HepG2 (cell line): ENCODE data around the gene SRGAP3. TPM values are rescaled to one million over a fixed set of nuclear protein-coding genes. Genes with fewer than 3 reads are reported as not detected.

Experiments used
- ATAC-seq: fragments of 200-7000 bp; cut with Tn5 transposase; 3 replicates; pipeline ENCODE4 v1.9.1; 2020; ENCODE audit warnings: mild to moderate bottlenecking, moderate library complexity
- BruUV-seq: library from RNA; stranded (reverse); fragments of 400-500 nt; replicated peaks from 2 replicates; lab custom pipeline; 2021; lab: Mats Ljungman, UMichigan
- CTCF ChIA-PET: fragments of 300-600 bp; formaldehyde crosslinking; extraction: SDS; loops from one replicate; lab custom pipeline; 2021; ENCODE audit warnings: low total read pairs, inconsistent platforms, low intra/inter-chr PET ratio; lab: Yijun Ruan, JAX
- POLR2A ChIA-PET: fragments of 350-600 bp; sonication (Branson Sonifier 250); formaldehyde crosslinking; loops from one replicate; lab custom pipeline; 2020; ENCODE audit warnings: antibody characterized with exemption, inconsistent platforms; lab: Yijun Ruan, JAX
- DNase-seq: peaks from one replicate; pipeline ENCODE4 v3.0.0-alpha.2; 2015; ENCODE audit warnings: low spot score
- FAIRE-seq: peaks from 3 replicates; lab custom pipeline; 2011; peaks lifted over from hg19 to GRCh38; lab: Jason Lieb, UNC
- H2AFZ ChIP-seq: one replicate; pipeline ENCODE4 v1.6.1; 2011; ENCODE audit warnings: low read length, inconsistent platforms
- H3K27ac ChIP-seq: fragments of 300-600 bp; 3 replicates; pipeline ENCODE4 v1.8.0; 2011; ENCODE audit warnings: mixed run types, mild to moderate bottlenecking, mixed read lengths, low read length, inconsistent platforms; ENCODE audit not compliant: insufficient read depth; ENCODE audit errors: extremely low read length
- H3K27me3 ChIP-seq, 2 experiments: fragments of 200-600 bp in 1 of 2; 2 replicates in 1 of 2; 3 replicates in 1 of 2; pipeline versions ENCODE4 v1.6.0 to v1.8.0; 2011; ENCODE audit warnings: low read length in 2 of 2, mild to moderate bottlenecking in 2 of 2, moderate library complexity in 2 of 2, inconsistent platforms in 1 of 2; ENCODE audit not compliant: insufficient read depth in 2 of 2, control insufficient read depth in 1 of 2
- H3K36me3 ChIP-seq, 2 experiments: fragments of 200-600 bp in 1 of 2; replicated peaks in 1 of 2; 2 replicates in 1 of 2; 3 replicates in 1 of 2; pipeline versions ENCODE4 v1.5.1 to v1.8.0; 2011; ENCODE audit warnings: low read length in 2 of 2, inconsistent platforms in 1 of 2; ENCODE audit not compliant: insufficient read depth in 2 of 2, control insufficient read depth in 1 of 2
- H3K4me1 ChIP-seq: 2 replicates; pipeline ENCODE4 v1.5.1; 2012; ENCODE audit warnings: low read length, inconsistent platforms; ENCODE audit not compliant: insufficient read depth
- H3K4me2 ChIP-seq: 2 replicates; pipeline ENCODE4 v1.6.0; 2011; ENCODE audit warnings: low read depth, low read length, inconsistent platforms
- H3K4me3 ChIP-seq, 3 experiments: fragments of 200-600 bp in 1 of 3; sonication (generic), shearing (Covaris generic) in 1 of 3; replicated peaks in 1 of 3; 2 replicates each; pipeline ENCODE4 v1.5.1; 2011 to 2016; ENCODE audit warnings: low read length in 3 of 3, inconsistent platforms in 2 of 3, low read depth in 2 of 3, mild to moderate bottlenecking in 2 of 3, control low read depth in 1 of 3, mixed read lengths in 1 of 3; ENCODE audit not compliant: insufficient read depth in 1 of 3
- H3K79me2 ChIP-seq: one replicate; pipeline ENCODE4 v1.6.1; 2011; ENCODE audit warnings: low read length, inconsistent platforms; ENCODE audit not compliant: insufficient read depth
- H3K9ac ChIP-seq: 2 replicates; pipeline ENCODE4 v1.6.0; 2011; ENCODE audit warnings: mild to moderate bottlenecking, low read depth, low read length, inconsistent platforms; ENCODE audit not compliant: insufficient read depth
- H3K9me3 ChIP-seq: 2 replicates; pipeline ENCODE4 v1.5.1; 2012; ENCODE audit warnings: mild to moderate bottlenecking, low read length
- H4K20me1 ChIP-seq: 2 replicates; pipeline ENCODE4 v1.6.0; 2011; ENCODE audit warnings: inconsistent platforms, mild to moderate bottlenecking, low read length, moderate library complexity; ENCODE audit not compliant: insufficient read depth
- MIER2 ChIP-seq: IDR thresholded peaks from 2 replicates; pipeline ENCODE4 v1.6.1; 2016; ENCODE audit warnings: missing biosample characterization, missing genetic modification reagents
- NCOA2 ChIP-seq: sonication (generic); formaldehyde crosslinking; IDR thresholded peaks from 2 replicates; pipeline ENCODE4 v1.8.0; 2022; ENCODE audit warnings: inconsistent platforms
- NPAS2 ChIP-seq: sonication (generic); formaldehyde crosslinking; IDR thresholded peaks from 2 replicates; pipeline ENCODE4 v1.8.0; 2022; ENCODE audit warnings: mild to moderate bottlenecking, missing genetic modification reagents, borderline replicate concordance
- RARA ChIP-seq: IDR thresholded peaks from 2 replicates; pipeline ENCODE4 v1.6.1; 2016; ENCODE audit warnings: missing genetic modification reagents, missing compliant biosample characterization
- RBM22 ChIP-seq: fragments of 200-400 bp; formaldehyde crosslinking; optimal IDR thresholded peaks from 2 replicates; pipeline ENCODE3; 2017; ENCODE audit warnings: mild to moderate bottlenecking, low read length, moderate library complexity
- STAG1 ChIP-seq: sonication (generic); formaldehyde crosslinking; IDR thresholded peaks from 2 replicates; pipeline ENCODE4 v1.4.0; 2020; ENCODE audit warnings: missing genetic modification reagents
- TEAD3 ChIP-seq: optimal IDR thresholded peaks from 2 replicates; pipeline ENCODE3; 2016; ENCODE audit warnings: borderline replicate concordance
- ZBTB8A ChIP-seq: sonication (generic); formaldehyde crosslinking; IDR thresholded peaks from 2 replicates; pipeline ENCODE4 v1.4.0; 2020; ENCODE audit warnings: mild to moderate bottlenecking, low read depth, missing genetic modification reagents, borderline replicate concordance
- ZNF567 ChIP-seq: sonication (generic); formaldehyde crosslinking; IDR thresholded peaks from 2 replicates; pipeline ENCODE4 v1.8.1; 2023; ENCODE audit warnings: mild to moderate bottlenecking, missing genetic modification reagents, borderline replicate concordance
- WGBS: methylation state at CpG from one replicate; pipeline ENCODE4 v1.1.6; 2017; ENCODE audit warnings: low lambda C conversion rate; 5-methylcytosine and 5-hydroxymethylcytosine counted together
- in situ Hi-C: cut with HindIII; loops from 2 replicates; pipeline ENCODE4 v1.10.0; 2017; ENCODE audit warnings: low pct_unique_long_range_greater_than_20kb; ENCODE audit not compliant: extremely low pct_ligation_motif_present
- intact Hi-C: fragments of 100-400 bp; cut with micrococcal nuclease; formaldehyde crosslinking; loops from one replicate; pipeline ENCODE4 v1.10.0; 2022; ENCODE audit not compliant: unreplicated experiment
- polyA plus RNA-seq, 8 experiments: library from polyadenylated mRNA; depleted of rRNA in 3 of 8; stranded (reverse) in 7 of 8; unstranded in 1 of 8; fragments of >200 nt; fragmentation: Illumina TruSeq in 4 of 8; extraction: Trizol in 4 of 8; gene quantifications; 2 replicates each; pipeline versions ENCODE4 v1.2.1 to v1.2.3, GENCODE V29; 2011 to 2016; ENCODE audit warnings: low read depth in 4 of 8, missing spikeins in 1 of 8, mixed read lengths in 1 of 8; ENCODE audit not compliant: insufficient read depth in 1 of 8
- total RNA-seq, 5 experiments: library from RNA; depleted of rRNA; stranded (reverse); fragments of >200 nt; fragmentation: Illumina TruSeq; extraction: Trizol; gene quantifications; 2 replicates each; pipeline ENCODE4 v1.2.3, GENCODE V29; 2016; ENCODE audit warnings: low read depth in 1 of 5
- TF ChIP-seq, protein P1 (sequence below): sonication (generic); formaldehyde crosslinking; IDR thresholded peaks from 2 replicates; pipeline ENCODE4 v1.8.1; 2023; ENCODE audit warnings: mild to moderate bottlenecking, missing genetic modification reagents
- TF ChIP-seq, protein P2 (sequence below): sonication (generic); formaldehyde crosslinking; IDR thresholded peaks from 2 replicates; pipeline ENCODE4 v1.8.0; 2022; ENCODE audit warnings: mild to moderate bottlenecking, missing genetic modification reagents, borderline replicate concordance
- TF ChIP-seq, protein P3 (sequence below): IDR thresholded peaks from 2 replicates; pipeline ENCODE4 v1.6.1; 2016; ENCODE audit warnings: missing compliant biosample characterization, missing genetic modification reagents, borderline replicate concordance

Gene SRGAP3
- total and polyA plus RNA-seq, 2 of the 13 experiments (the other 11 are each of a cell fraction or from before 2014, with no cell fraction given), result 1.2 to 1.4 TPM

DNA sequence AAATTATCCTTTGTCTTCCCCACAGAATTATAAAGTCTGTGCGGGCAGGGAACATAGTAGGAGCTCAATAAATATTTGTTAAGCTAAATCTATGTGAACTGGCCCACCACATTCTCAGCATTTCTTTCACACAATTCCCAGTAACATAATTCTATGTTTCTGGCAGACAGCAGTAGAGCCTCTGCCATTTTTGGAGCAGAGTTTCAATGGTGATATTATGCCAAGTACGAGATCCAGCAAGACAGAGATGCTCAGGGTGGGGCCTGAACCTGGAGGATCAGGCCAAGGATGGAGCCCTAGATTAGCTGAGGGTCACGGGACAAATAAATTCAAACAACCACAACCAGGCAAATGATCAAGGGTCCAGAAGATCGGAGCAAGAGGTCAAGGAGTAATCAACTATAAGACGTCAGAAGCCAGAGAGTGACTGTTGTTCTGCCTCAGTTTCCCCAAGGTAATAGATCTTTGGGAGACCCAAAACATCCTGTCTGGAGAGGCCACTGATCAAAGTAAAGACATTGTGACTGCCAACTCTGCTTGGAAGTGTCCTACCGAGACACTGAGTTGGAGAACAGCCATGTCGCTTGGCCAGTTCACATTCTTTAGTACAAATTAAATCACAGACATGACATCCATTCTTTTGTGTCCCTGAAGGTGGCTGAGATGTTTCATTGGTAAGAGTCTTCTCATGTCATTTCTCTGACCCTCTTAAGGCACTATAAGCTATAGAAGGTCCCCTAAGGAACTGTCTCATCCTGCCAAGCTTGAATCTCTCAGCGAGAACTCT is 15.4 kb downstream of the SRGAP3 start (continued):
- TF ChIP-seq NPAS2 (CRISPR knock-in tag), result no peak

DNA sequence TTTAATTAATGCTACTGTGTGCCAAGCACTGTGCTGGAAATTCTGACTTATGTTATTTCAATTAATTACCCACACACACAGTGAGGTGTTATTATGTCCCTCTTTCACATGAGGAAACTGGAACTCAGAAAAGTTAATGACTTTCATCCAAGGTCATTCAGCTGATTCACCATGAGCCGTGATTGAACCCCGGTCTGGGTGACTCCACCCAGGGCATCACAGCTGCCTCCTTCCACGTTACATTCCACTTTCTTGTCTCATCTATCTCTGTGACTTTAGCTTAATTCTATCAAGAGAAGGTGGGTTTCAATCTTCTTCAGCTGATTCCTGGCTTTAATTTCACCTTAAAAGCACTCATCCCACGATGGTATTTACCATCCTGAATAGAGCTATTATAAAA is 16.3 kb downstream of the SRGAP3 start:
- no TSS peak for BruUV-seq
- TF ChIP-seq RBM22 (no peak), ZBTB8A (CRISPR knock-in tag) (no peak), MIER2 (CRISPR knock-in tag) (no peak), ZNF567 (CRISPR knock-in tag) (no peak), TEAD3 (no peak), NCOA2 (CRISPR knock-in tag) (no peak), RARA (no peak), STAG1 (CRISPR knock-in tag) (no peak)
- TF ChIP-seq, protein P1, sequence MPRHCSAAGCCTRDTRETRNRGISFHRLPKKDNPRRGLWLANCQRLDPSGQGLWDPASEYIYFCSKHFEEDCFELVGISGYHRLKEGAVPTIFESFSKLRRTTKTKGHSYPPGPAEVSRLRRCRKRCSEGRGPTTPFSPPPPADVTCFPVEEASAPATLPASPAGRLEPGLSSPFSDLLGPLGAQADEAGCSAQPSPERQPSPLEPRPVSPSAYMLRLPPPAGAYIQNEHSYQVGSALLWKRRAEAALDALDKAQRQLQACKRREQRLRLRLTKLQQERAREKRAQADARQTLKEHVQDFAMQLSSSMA (CRISPR knock-in tag), result no peak
- TF ChIP-seq, protein P2, sequence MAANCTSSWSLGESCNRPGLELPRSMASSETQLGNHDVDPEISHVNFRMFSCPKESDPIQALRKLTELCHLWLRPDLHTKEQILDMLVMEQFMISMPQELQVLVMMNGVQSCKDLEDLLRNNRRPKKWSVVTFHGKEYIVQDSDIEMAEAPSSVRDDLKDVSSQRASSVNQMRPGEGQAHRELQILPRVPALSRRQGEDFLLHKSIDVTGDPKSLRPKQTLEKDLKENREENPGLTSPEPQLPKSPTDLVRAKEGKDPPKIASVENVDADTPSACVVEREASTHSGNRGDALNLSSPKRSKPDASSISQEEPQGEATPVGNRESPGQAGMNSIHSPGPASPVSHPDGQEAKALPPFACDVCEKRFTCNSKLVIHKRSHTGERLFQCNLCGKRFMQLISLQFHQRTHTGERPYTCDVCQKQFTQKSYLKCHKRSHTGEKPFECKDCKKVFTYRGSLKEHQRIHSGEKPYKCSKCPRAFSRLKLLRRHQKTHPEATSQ, result no peak
- TF ChIP-seq, protein P3, sequence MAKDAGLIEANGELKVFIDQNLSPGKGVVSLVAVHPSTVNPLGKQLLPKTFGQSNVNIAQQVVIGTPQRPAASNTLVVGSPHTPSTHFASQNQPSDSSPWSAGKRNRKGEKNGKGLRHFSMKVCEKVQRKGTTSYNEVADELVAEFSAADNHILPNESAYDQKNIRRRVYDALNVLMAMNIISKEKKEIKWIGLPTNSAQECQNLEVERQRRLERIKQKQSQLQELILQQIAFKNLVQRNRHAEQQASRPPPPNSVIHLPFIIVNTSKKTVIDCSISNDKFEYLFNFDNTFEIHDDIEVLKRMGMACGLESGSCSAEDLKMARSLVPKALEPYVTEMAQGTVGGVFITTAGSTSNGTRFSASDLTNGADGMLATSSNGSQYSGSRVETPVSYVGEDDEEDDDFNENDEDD (CRISPR knock-in tag), result no peak
- no peak for ATAC-seq
- ChIA-PET CTCF (no interaction called here), POLR2A (no interaction called here)
- Histone ChIP-seq H2AFZ (no peak overlapping the region), H3K27me3 (no peaks in the 10 kb centered on the region), H3K4me2 (no peak overlapping the region), H3K36me3 (no peaks in the 10 kb centered on the region), H3K79me2 (no peaks in the 10 kb centered on the region), H3K9me3 (no peaks in the 10 kb centered on the region), H3K4me3 (no peak overlapping the region), H3K9ac (no peak overlapping the region), H3K4me1 (no peaks in the 10 kb centered on the region), H4K20me1 (no peaks in the 10 kb centered on the region), H3K27ac (no peak overlapping the region)
- in situ Hi-C loops (no loop called here), intact Hi-C loops (no loop called here)
- WGBS, result 3% methylated on average over 4 of the region's 4 CpGs
- no peak for FAIRE-seq
- DNase-seq, result no peak
